ENCODE data around the gene FAM114A1. TPM values are rescaled to one million over a fixed set of nuclear protein-coding genes. Genes with fewer than 3 reads are reported as not detected.

The FAM114A1 gene
- total RNA-seq, 1 donor from 2014 or later = 159 TPM

DNA sequence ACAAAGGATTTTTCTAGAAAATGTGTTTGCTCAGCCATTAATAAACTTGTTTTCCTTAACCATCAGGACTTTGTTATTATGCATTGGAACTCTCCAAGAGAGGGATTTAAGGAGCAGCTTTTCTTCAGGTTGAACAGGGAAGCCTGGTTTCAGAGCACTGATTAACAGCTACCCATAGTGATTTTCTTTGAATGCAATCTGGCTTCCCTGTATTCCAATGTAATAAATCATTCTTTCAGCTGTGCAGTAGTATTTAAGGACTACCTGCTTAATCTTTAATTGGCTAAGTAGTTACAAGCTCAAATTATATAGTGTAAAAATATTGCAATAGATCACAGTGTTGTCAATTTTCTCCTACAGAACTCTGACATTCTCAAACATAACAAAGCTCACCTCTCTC is 87.1 kb downstream of the FAM114A1 start:
- Histone ChIP-seq H2AFZ (ENCODE audit: low read depth, low read length) (no peak overlapping the region), H3K79me2 (ENCODE audit: insufficient read depth, low read length) (no peaks in the 10 kb centered on the region), H3K4me3 (ENCODE audit: insufficient read depth, low read depth, low read length) (no peak overlapping the region), H3K27ac (ENCODE audit: low read depth, low read length) (no peak overlapping the region), H3K9ac (ENCODE audit: low read length) (no peak overlapping the region), H3K36me3 (ENCODE audit: insufficient read depth, low read length) (no peaks in the 10 kb centered on the region), H4K20me1 (ENCODE audit: insufficient read depth, low read length) (no peaks in the 10 kb centered on the region), H3K4me1 (ENCODE audit: insufficient read depth, low read length) (peaks cover 5% of the 10 kb centered on the region), H3K27me3 (ENCODE audit: insufficient read depth, low read length) (no peaks in the 10 kb centered on the region), H3K4me2 (ENCODE audit: low read length) (no peak overlapping the region), H3K9me3 (ENCODE audit: insufficient read depth, low read depth, low read length) (no peaks in the 10 kb centered on the region)
- peaks cover 3% of the 10 kb centered on the region for H3K4me1 Mint-ChIP-seq (ENCODE audit: low read depth, unreplicated experiment)
- FAIRE-seq (no peak), DNase-seq (ENCODE audit: low read depth) (no peak)
- peaks cover 7% of the 10 kb centered on the region for H3K27me3 Mint-ChIP-seq (ENCODE audit: low read depth, unreplicated experiment)
- peaks cover 2% of the 10 kb centered on the region for H3K9me3 Mint-ChIP-seq (ENCODE audit: unreplicated experiment)
- H3K36me3 Mint-ChIP-seq (ENCODE audit: low read depth, unreplicated experiment) = no peaks in the 10 kb centered on the region
- no peak overlapping the region for H3K27ac Mint-ChIP-seq (ENCODE audit: unreplicated experiment)
- H3K4me3 Mint-ChIP-seq (ENCODE audit: unreplicated experiment) = no peak overlapping the region
- no peak for TF ChIP-seq EZH2 (IDR thresholded peaks at IDR 0.05; ENCODE audit: insufficient read depth, low read length)
- TF ChIP-seq, protein P1, sequence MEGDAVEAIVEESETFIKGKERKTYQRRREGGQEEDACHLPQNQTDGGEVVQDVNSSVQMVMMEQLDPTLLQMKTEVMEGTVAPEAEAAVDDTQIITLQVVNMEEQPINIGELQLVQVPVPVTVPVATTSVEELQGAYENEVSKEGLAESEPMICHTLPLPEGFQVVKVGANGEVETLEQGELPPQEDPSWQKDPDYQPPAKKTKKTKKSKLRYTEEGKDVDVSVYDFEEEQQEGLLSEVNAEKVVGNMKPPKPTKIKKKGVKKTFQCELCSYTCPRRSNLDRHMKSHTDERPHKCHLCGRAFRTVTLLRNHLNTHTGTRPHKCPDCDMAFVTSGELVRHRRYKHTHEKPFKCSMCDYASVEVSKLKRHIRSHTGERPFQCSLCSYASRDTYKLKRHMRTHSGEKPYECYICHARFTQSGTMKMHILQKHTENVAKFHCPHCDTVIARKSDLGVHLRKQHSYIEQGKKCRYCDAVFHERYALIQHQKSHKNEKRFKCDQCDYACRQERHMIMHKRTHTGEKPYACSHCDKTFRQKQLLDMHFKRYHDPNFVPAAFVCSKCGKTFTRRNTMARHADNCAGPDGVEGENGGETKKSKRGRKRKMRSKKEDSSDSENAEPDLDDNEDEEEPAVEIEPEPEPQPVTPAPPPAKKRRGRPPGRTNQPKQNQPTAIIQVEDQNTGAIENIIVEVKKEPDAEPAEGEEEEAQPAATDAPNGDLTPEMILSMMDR (IDR thresholded peaks at IDR 0.05; ENCODE audit: insufficient read depth, low read depth, low read length) = no peak

DNA sequence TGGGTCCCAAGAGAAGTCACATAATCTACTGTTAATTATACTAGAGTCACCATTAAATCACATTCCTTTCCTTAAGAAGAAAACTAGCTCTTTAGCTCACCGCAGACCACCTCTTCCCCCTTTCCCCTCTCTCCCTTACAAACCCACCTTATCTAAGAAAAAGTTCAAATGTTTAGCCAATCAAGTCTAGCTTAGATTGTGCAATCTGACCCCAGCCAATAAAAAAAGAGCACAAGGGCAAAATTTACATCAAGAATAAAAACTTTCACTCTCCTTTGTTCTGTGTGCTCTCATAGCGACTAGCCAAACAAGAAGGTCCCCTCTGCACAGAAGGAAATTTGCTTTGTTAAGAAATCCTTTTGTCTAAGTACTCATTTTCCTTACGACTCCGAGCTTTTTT is 88.4 kb downstream of the FAM114A1 start:
- Mint-ChIP-seq H3K4me1 (ENCODE audit: low read depth, unreplicated experiment) (no peaks in the 10 kb centered on the region), H3K27ac (ENCODE audit: unreplicated experiment) (no peak overlapping the region), H3K36me3 (ENCODE audit: low read depth, unreplicated experiment) (no peaks in the 10 kb centered on the region), H3K27me3 (ENCODE audit: low read depth, unreplicated experiment) (peaks cover 7% of the 10 kb centered on the region), H3K4me3 (ENCODE audit: unreplicated experiment) (no peak overlapping the region), H3K9me3 (ENCODE audit: unreplicated experiment) (peaks cover 2% of the 10 kb centered on the region)
- H2AFZ ChIP-seq (ENCODE audit: low read depth, low read length) = no peak overlapping the region
- no peaks in the 10 kb centered on the region for H3K79me2 ChIP-seq (ENCODE audit: insufficient read depth, low read length)
- DNase-seq (ENCODE audit: low read depth) = no peak
- no peaks in the 10 kb centered on the region for H3K4me1 ChIP-seq (ENCODE audit: insufficient read depth, low read length)
- H3K27ac ChIP-seq (ENCODE audit: low read depth, low read length) = no peak overlapping the region
- H3K4me2 ChIP-seq (ENCODE audit: low read length) = no peak overlapping the region
- FAIRE-seq = no peak
- no peaks in the 10 kb centered on the region for H4K20me1 ChIP-seq (ENCODE audit: insufficient read depth, low read length)
- H3K27me3 ChIP-seq (ENCODE audit: insufficient read depth, low read length) = no peaks in the 10 kb centered on the region
- H3K4me3 ChIP-seq (ENCODE audit: insufficient read depth, low read depth, low read length) = no peak overlapping the region
- TF ChIP-seq, protein P1 (IDR thresholded peaks at IDR 0.05; ENCODE audit: insufficient read depth, low read depth, low read length) = no peak
- TF ChIP-seq EZH2 (IDR thresholded peaks at IDR 0.05; ENCODE audit: insufficient read depth, low read length) = no peak
- H3K9ac ChIP-seq (ENCODE audit: low read length) = no peak overlapping the region
- no peaks in the 10 kb centered on the region for H3K9me3 ChIP-seq (ENCODE audit: insufficient read depth, low read depth, low read length)
- H3K36me3 ChIP-seq (ENCODE audit: insufficient read depth, low read length) = no peaks in the 10 kb centered on the region

DNA sequence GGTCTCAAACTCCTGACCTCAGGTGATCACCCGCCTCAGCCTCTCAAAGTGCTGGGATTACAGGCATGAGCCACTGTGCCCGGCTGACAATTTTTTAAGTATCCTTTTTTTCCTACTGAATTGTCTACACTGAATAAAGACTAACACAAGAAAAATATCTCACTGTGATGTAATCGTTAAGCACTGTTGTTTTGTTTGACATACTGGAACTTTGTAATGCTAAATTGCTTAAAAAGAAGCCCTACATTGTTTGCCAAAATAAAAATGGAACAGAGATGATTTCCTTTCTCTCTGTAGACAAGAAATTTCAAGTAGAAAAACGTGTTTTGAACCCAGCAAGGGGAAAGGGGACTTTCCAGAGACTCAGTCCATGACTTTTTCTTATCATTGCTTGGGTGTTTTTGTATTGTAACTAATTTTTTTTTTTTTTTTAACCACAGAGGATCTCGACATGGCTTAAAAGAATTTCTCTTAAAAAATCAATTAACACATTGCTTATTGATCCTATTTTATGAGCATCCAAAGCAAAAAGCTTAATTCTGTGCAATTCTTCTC is 89.7 kb downstream of the FAM114A1 start:
- H3K4me3 Mint-ChIP-seq (ENCODE audit: unreplicated experiment) = no peak overlapping the region
- no peak overlapping the region for H2AFZ ChIP-seq (ENCODE audit: low read depth, low read length)
- H3K27ac Mint-ChIP-seq (ENCODE audit: unreplicated experiment) = no peak overlapping the region
- DNase-seq (ENCODE audit: low read depth) (no peak), FAIRE-seq (no peak)
- no peak overlapping the region for H3K4me3 ChIP-seq (ENCODE audit: insufficient read depth, low read depth, low read length)
- no peaks in the 10 kb centered on the region for H3K4me1 Mint-ChIP-seq (ENCODE audit: low read depth, unreplicated experiment)
- H3K27me3 Mint-ChIP-seq (ENCODE audit: low read depth, unreplicated experiment) = peaks cover 7% of the 10 kb centered on the region
- no peaks in the 10 kb centered on the region for H3K9me3 ChIP-seq (ENCODE audit: insufficient read depth, low read depth, low read length)
- no peaks in the 10 kb centered on the region for H4K20me1 ChIP-seq (ENCODE audit: insufficient read depth, low read length)
- H3K27me3 ChIP-seq (ENCODE audit: insufficient read depth, low read length) = no peaks in the 10 kb centered on the region
- H3K36me3 Mint-ChIP-seq (ENCODE audit: low read depth, unreplicated experiment) = no peaks in the 10 kb centered on the region
- no peaks in the 10 kb centered on the region for H3K4me1 ChIP-seq (ENCODE audit: insufficient read depth, low read length)
- no peak overlapping the region for H3K27ac ChIP-seq (ENCODE audit: low read depth, low read length)
- H3K36me3 ChIP-seq (ENCODE audit: insufficient read depth, low read length) = no peaks in the 10 kb centered on the region
- TF ChIP-seq, protein P1 (IDR thresholded peaks at IDR 0.05; ENCODE audit: insufficient read depth, low read depth, low read length) = no peak
- no peak for TF ChIP-seq EZH2 (IDR thresholded peaks at IDR 0.05; ENCODE audit: insufficient read depth, low read length)
- H3K9ac ChIP-seq (ENCODE audit: low read length) = no peak overlapping the region
- H3K79me2 ChIP-seq (ENCODE audit: insufficient read depth, low read length) = no peaks in the 10 kb centered on the region
- H3K4me2 ChIP-seq (ENCODE audit: low read length) = no peak overlapping the region
- H3K9me3 Mint-ChIP-seq (ENCODE audit: unreplicated experiment) = peaks cover 5% of the 10 kb centered on the region
